WTC11 (cell line): ENCODE results near the gene HINT2. TPM values are rescaled to one million over a fixed set of nuclear protein-coding genes. Genes with fewer than 3 reads are reported as not detected.

Experiments used
- ATAC-seq: fragments of 200-7000 bp; cut with Tn5 transposase; 2 replicates; pipeline ENCODE4 v1.10.0; 2021; ENCODE audit warnings: mild to moderate bottlenecking, moderate library complexity
- CTCF ChIA-PET: fragments of 300-600 bp; sonication (Branson Sonifier 250); formaldehyde crosslinking; loops from one replicate; lab custom pipeline; 2021; ENCODE audit warnings: antibody characterized with exemption; lab: Charles Lee
- POLR2A ChIA-PET: fragments of 350-600 bp; sonication (Branson Sonifier 250); formaldehyde crosslinking; loops from one replicate; lab custom pipeline; 2021; ENCODE audit warnings: antibody characterized with exemption; lab: Charles Lee
- DNase-seq: peaks from one replicate; pipeline ENCODE4 v3.0.0; 2021; ENCODE audit warnings: low spot score
- H3K27ac Mint-ChIP-seq: 2 replicates; pipeline ENCODE4 v1.8.0; 2021; ENCODE audit warnings: mixed read lengths
- H3K27me3 Mint-ChIP-seq: 2 replicates; pipeline ENCODE4 v1.8.0; 2021; ENCODE audit warnings: low read depth, mild to moderate bottlenecking, moderate library complexity, mixed read lengths
- H3K36me3 Mint-ChIP-seq: 2 replicates; pipeline ENCODE4 v1.8.0; 2021; ENCODE audit warnings: mixed read lengths
- H3K4me1 Mint-ChIP-seq: 2 replicates; pipeline ENCODE4 v1.8.0; 2022; ENCODE audit warnings: mixed read lengths
- H3K4me3 Mint-ChIP-seq: 2 replicates; pipeline ENCODE4 v1.8.0; 2021; ENCODE audit warnings: mild to moderate bottlenecking, moderate library complexity, mixed read lengths
- H3K9me3 Mint-ChIP-seq: 2 replicates; pipeline ENCODE4 v1.8.0; 2021; ENCODE audit warnings: mixed read lengths
- CTCF ChIP-seq: fragments of 200-600 bp; IDR thresholded peaks from 2 replicates; pipeline ENCODE4 v1.8.0; 2022; ENCODE audit warnings: antibody characterized with exemption
- ELF4 ChIP-seq: sonication (generic); formaldehyde crosslinking; IDR thresholded peaks from 2 replicates; pipeline ENCODE4 v1.8.1; 2022; ENCODE audit warnings: low read depth, mild to moderate bottlenecking, moderate library complexity, missing genetic modification reagents
- EMX1 ChIP-seq: fragments of 250-450 bp; sonication (Bioruptor Pico); IDR thresholded peaks from 2 replicates; pipeline ENCODE4 v1.8.0; 2021; ENCODE audit warnings: mild to moderate bottlenecking
- FOXJ3 ChIP-seq: sonication (generic); formaldehyde crosslinking; IDR thresholded peaks from 2 replicates; pipeline ENCODE4 v1.9.0; 2021; ENCODE audit warnings: missing genetic modification reagents, mild to moderate bottlenecking, borderline replicate concordance
- FOXP1 ChIP-seq: sonication (generic); formaldehyde crosslinking; IDR thresholded peaks from 2 replicates; pipeline ENCODE4 v1.8.0; 2022; ENCODE audit warnings: missing genetic modification reagents, mild to moderate bottlenecking, moderate library complexity, borderline replicate concordance
- MYBL2 ChIP-seq: sonication (generic); formaldehyde crosslinking; IDR thresholded peaks from 2 replicates; pipeline ENCODE4 v1.8.1; 2023; ENCODE audit warnings: mild to moderate bottlenecking, moderate library complexity, missing genetic modification reagents
- PRDM15 ChIP-seq: sonication (generic); formaldehyde crosslinking; IDR thresholded peaks from 2 replicates; pipeline ENCODE4 v1.8.0; 2022; ENCODE audit warnings: missing genetic modification reagents
- RORB ChIP-seq: fragments of 250-450 bp; sonication (Bioruptor Pico); IDR thresholded peaks from 2 replicates; pipeline ENCODE4 v1.9.0; 2021; ENCODE audit warnings: mild to moderate bottlenecking
- SOX15 ChIP-seq: fragments of 250-450 bp; sonication (Bioruptor Pico); IDR thresholded peaks from 2 replicates; pipeline ENCODE4 v1.9.0; 2021; ENCODE audit warnings: mild to moderate bottlenecking
- TEAD4 ChIP-seq: sonication (generic); formaldehyde crosslinking; IDR thresholded peaks from 2 replicates; pipeline ENCODE4 v1.8.0; 2022; ENCODE audit warnings: mild to moderate bottlenecking, missing genetic modification reagents
- TP53 ChIP-seq: sonication (generic); formaldehyde crosslinking; IDR thresholded peaks from 2 replicates; pipeline ENCODE4 v1.8.1; 2023; ENCODE audit warnings: mild to moderate bottlenecking, missing genetic modification reagents
- USF1 ChIP-seq: sonication (generic); formaldehyde crosslinking; IDR thresholded peaks from 2 replicates; pipeline ENCODE4 v1.8.0; 2022; ENCODE audit warnings: mild to moderate bottlenecking, missing genetic modification reagents
- ZNF121 ChIP-seq: sonication (generic); formaldehyde crosslinking; IDR thresholded peaks from 2 replicates; pipeline ENCODE4 v1.8.0; 2023; ENCODE audit warnings: missing genetic modification reagents
- ZNF138 ChIP-seq: sonication (generic); formaldehyde crosslinking; conservative IDR thresholded peaks from 2 replicates; pipeline ENCODE4 v1.8.1; 2022; ENCODE audit warnings: mild to moderate bottlenecking, moderate library complexity, missing genetic modification reagents
- total RNA-seq: library from RNA; stranded (reverse); gene quantifications from 3 replicates; pipeline ENCODE4 v1.2.3, GENCODE V29; 2021

Gene HINT2
- total RNA-seq, 1 experiment from 2014 or later: 33.6 TPM

DNA sequence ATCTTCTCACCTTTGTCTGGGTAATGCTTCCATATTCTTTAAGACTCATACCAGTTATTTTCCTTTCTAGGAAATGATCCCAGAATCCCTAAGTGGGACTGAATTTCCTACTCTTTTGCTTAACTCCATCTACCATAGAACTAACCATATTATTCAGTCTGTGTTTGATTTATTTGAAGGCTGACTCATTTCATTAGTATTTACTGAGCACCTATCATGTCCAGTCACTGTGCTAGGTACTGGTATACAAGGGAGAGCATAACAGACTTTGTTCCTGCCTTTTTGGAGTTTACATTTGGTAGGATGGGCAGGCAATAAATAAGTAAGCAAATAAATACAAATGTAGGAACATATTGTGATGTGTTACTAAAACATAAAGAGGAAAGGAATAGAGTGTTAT is 19.1 kb downstream of the HINT2 start:
- ChIA-PET POLR2A (no interaction called here), CTCF (interaction anchor here (1.3 kb wide), 1 partner anchor 20 kb away, joined by 3 read pairs; no protein-coding TSS in a partner anchor)
- TF ChIP-seq ZNF138 (no peak), TP53 (no peak), PRDM15 (CRISPR knock-in tag) (no peak), CTCF (no peak), SOX15 (CRISPR knock-in tag) (no peak), ZNF121 (CRISPR knock-in tag) (no peak), ELF4 (CRISPR knock-in tag) (no peak), USF1 (no peak), EMX1 (CRISPR knock-in tag) (no peak)
- H3K27ac Mint-ChIP-seq: no peak overlapping the region
- ATAC-seq (no peak), DNase-seq (no peak)
- H3K27me3 Mint-ChIP-seq: no peaks in the 10 kb centered on the region
- no peaks in the 10 kb centered on the region for H3K36me3 Mint-ChIP-seq
- no peaks in the 10 kb centered on the region for H3K9me3 Mint-ChIP-seq
- no peak overlapping the region for H3K4me3 Mint-ChIP-seq
- peaks cover 6% of the 10 kb centered on the region for H3K4me1 Mint-ChIP-seq

GRCh38 chr9:35793461-35793860 is 21.4 kb downstream of the HINT2 start:
- POLR2A ChIA-PET: no interaction called here
- H3K9me3 Mint-ChIP-seq: no peaks in the 10 kb centered on the region
- peaks cover 14% of the 10 kb centered on the region for H3K4me1 Mint-ChIP-seq
- CTCF ChIA-PET: interaction anchor here (2.8 to 5.9 kb wide), 2 partner anchors 19 to 110 kb away, joined by 12 to 143 read pairs; partner anchors contain the start of genes HINT2 and SPAG8
- DNase-seq (no peak), ATAC-seq (no peak)
- TF ChIP-seq FOXJ3 (CRISPR knock-in tag): no peak
- TF ChIP-seq RORB (CRISPR knock-in tag): no peak
- H3K27ac Mint-ChIP-seq: 0 out of 2 replicates have a peak overlapping the region, but pooled peaks have one; percentile 48
- H3K36me3 Mint-ChIP-seq: no peaks in the 10 kb centered on the region
- H3K27me3 Mint-ChIP-seq: peaks cover 3% of the 10 kb centered on the region; the same call in 1 of the 2 replicates
- no peak overlapping the region for H3K4me3 Mint-ChIP-seq

- POLR2A ChIA-PET: interaction anchor here (1.0 kb wide), 1 partner anchor 19 kb away, joined by 4 read pairs; the partner anchor contains the start of gene SPAG8
- CTCF ChIA-PET: interaction anchor here (1.3 to 5.9 kb wide), 5 partner anchors 19 to 111 kb away, joined by 3 to 143 read pairs (median 12); partner anchors contain the start of genes HINT2 and SPAG8
- Mint-ChIP-seq H3K4me3 (peak overlapping the region; percentile 38), H3K9me3 (no peaks in the 10 kb centered on the region), H3K27ac (no peak overlapping the region), H3K4me1 (peaks cover 14% of the 10 kb centered on the region), H3K36me3 (peaks cover under 1% of the 10 kb centered on the region; the same call in 1 of the 2 replicates), H3K27me3 (peaks cover 3% of the 10 kb centered on the region; the same call in 1 of the 2 replicates)
- DNase-seq (no peak), ATAC-seq (no peak)
- TF ChIP-seq FOXP1 (CRISPR knock-in tag): 0 out of 2 replicates have a peak, but pooled peaks have one; percentile 11
- no peak for TF ChIP-seq TEAD4 (CRISPR knock-in tag)
- peak; percentile 46; the same call in 1 of the 2 replicates for TF ChIP-seq MYBL2 (CRISPR knock-in tag)
Observed at GRCh38 chr9:35792826-35793225, 22.0 kb downstream of the HINT2 start.
